ENCODE data around the gene LAMA2. TPM values are rescaled to one million over a fixed set of nuclear protein-coding genes. Genes with fewer than 3 reads are reported as not detected.

Gene LAMA2
- total RNA-seq, 1 experiment from 2014 or later = 8.2 TPM

GRCh38 chr6:129481706-129482105, 598.8 kb downstream of the LAMA2 start:
- ATAC-seq = no peak
- TF ChIP-seq ELF1 (IDR thresholded peaks at IDR 0.05; ENCODE audit: borderline replicate concordance, low read depth) = no peak
- no peak for TF ChIP-seq EZH2phosphoT487 (IDR thresholded peaks at IDR 0.05; ENCODE audit: borderline replicate concordance)
- no peak for TF ChIP-seq SP1 (IDR thresholded peaks at IDR 0.05; ENCODE audit: low read depth)
- no peak for TF ChIP-seq SIN3A (IDR thresholded peaks at IDR 0.05; ENCODE audit: low read depth)
- Histone ChIP-seq H3K36me3 (ENCODE audit: control insufficient read depth in 1 of 2, insufficient read depth in 2 of 2, low read length in 2 of 2) (no peaks in the 10 kb centered on the region), H3K27ac (ENCODE audit: low read depth, low read length) (no peak overlapping the region), H3K79me2 (ENCODE audit: insufficient read depth, low read length) (no peaks in the 10 kb centered on the region), H3K9me3 (ENCODE audit: control insufficient read depth in 1 of 2, insufficient read depth in 1 of 2, low read depth in 1 of 2, low read length in 2 of 2) (no peaks in the 10 kb centered on the region), H3K4me3 (replicated peaks in 1 of 2; ENCODE audit: low read depth in 1 of 2, low read length in 2 of 2) (no peak overlapping the region), H3K27me3 (ENCODE audit: insufficient read depth, low read length) (no peaks in the 10 kb centered on the region), H3K9me2 (ENCODE audit: insufficient read depth) (no peaks in the 10 kb centered on the region), H2AFZ (ENCODE audit: low read depth, low read length, poor library complexity, severe bottlenecking) (no peak overlapping the region), H3K4me2 (ENCODE audit: low read length) (no peak overlapping the region), H3K4me1 (ENCODE audit: control insufficient read depth in 1 of 2, insufficient read depth in 2 of 2, low read length in 2 of 2) (peaks cover 0 to 10% of the 10 kb centered on the region in 2 experiments; a peak in 3 of 4 replicates), H4K20me1 (ENCODE audit: insufficient read depth) (no peaks in the 10 kb centered on the region), H3K9ac (ENCODE audit: low read length) (no peak overlapping the region)
- ChIA-PET CTCF (no interaction called here), POLR2A (no interaction called here), RAD21 (ENCODE audit: low non-redundant PET in 1 of 2, low total read pairs in 2 of 2, uncharacterized antibody in 2 of 2, unreplicated experiment in 2 of 2) (no interaction called here)
- no TSS peak for BruUV-seq (replicated peaks)
- intact Hi-C loops (cut with micrococcal nuclease) = no loop called here
- DNase-seq (ENCODE audit: low read depth, low spot score) = no peak

GRCh38 chr6:129485746-129486145, 602.8 kb downstream of the LAMA2 start:
- ATAC-seq (no peak), DNase-seq (ENCODE audit: low read depth, low spot score) (no peak)
- Histone ChIP-seq H4K20me1 (ENCODE audit: insufficient read depth) (no peaks in the 10 kb centered on the region), H3K27me3 (ENCODE audit: insufficient read depth, low read length) (no peaks in the 10 kb centered on the region), H3K4me3 (replicated peaks in 1 of 2; ENCODE audit: low read depth in 1 of 2, low read length in 2 of 2) (no peak overlapping the region), H3K9me2 (ENCODE audit: insufficient read depth) (no peaks in the 10 kb centered on the region), H3K36me3 (ENCODE audit: control insufficient read depth in 1 of 2, insufficient read depth in 2 of 2, low read length in 2 of 2) (no peaks in the 10 kb centered on the region), H3K9me3 (ENCODE audit: control insufficient read depth in 1 of 2, insufficient read depth in 1 of 2, low read depth in 1 of 2, low read length in 2 of 2) (no peaks in the 10 kb centered on the region), H3K79me2 (ENCODE audit: insufficient read depth, low read length) (no peaks in the 10 kb centered on the region), H3K4me1 (ENCODE audit: control insufficient read depth in 1 of 2, insufficient read depth in 2 of 2, low read length in 2 of 2) (peaks cover 28 to 43% of the 10 kb centered on the region in 2 experiments), H3K4me2 (ENCODE audit: low read length) (no peak overlapping the region), H3K27ac (ENCODE audit: low read depth, low read length) (no peak overlapping the region), H3K9ac (ENCODE audit: low read length) (no peak overlapping the region), H2AFZ (ENCODE audit: low read depth, low read length, poor library complexity, severe bottlenecking) (no peak overlapping the region)
- ChIA-PET CTCF (interaction anchor here (1.6 kb wide), 1 partner anchor 16 kb away, joined by 3 read pairs; no protein-coding TSS in a partner anchor), POLR2A (interaction anchor here (2.1 kb wide), 1 partner anchor 15 kb away, joined by 5 read pairs; no protein-coding TSS in a partner anchor), RAD21 (ENCODE audit: low non-redundant PET in 1 of 2, low total read pairs in 2 of 2, uncharacterized antibody in 2 of 2, unreplicated experiment in 2 of 2) (no interaction called here)
- intact Hi-C loops (cut with micrococcal nuclease) = no loop called here
- no TSS peak for BruUV-seq (replicated peaks)
- TF ChIP-seq POLR2A (IDR thresholded peaks at IDR 0.05; ENCODE audit: borderline replicate concordance, extremely low read depth, insufficient read depth, insufficient read length) = no peak
- TF ChIP-seq REST (IDR thresholded peaks at IDR 0.05; ENCODE audit: low read depth) = no peak
- TF ChIP-seq FOSL1 (IDR thresholded peaks at IDR 0.05; ENCODE audit: low read depth) = no peak
- TF ChIP-seq CBX3 (IDR thresholded peaks at IDR 0.05; ENCODE audit: low read depth) = no peak
- no peak for TF ChIP-seq SP1 (IDR thresholded peaks at IDR 0.05; ENCODE audit: low read depth)
- no peak for TF ChIP-seq YY1 (IDR thresholded peaks at IDR 0.05; ENCODE audit: extremely low read depth, insufficient replicate concordance, low read depth, low read length)
- no peak for TF ChIP-seq EZH2 (IDR thresholded peaks at IDR 0.05)
- TF ChIP-seq ELF1 (IDR thresholded peaks at IDR 0.05; ENCODE audit: borderline replicate concordance, low read depth) = no peak
- no peak for TF ChIP-seq ZBTB33 (IDR thresholded peaks at IDR 0.05; ENCODE audit: extremely low read depth, insufficient replicate concordance, low read length)
- peak; percentile 8; the same call in 1 of the 2 replicates for TF ChIP-seq JUND (IDR thresholded peaks at IDR 0.05)
- no peak for TF ChIP-seq EGR1 (IDR thresholded peaks at IDR 0.05; ENCODE audit: low read depth)
- TF ChIP-seq SRF (IDR thresholded peaks at IDR 0.05; ENCODE audit: low read depth) = no peak
- peak; percentile 29; the same call in 1 of the 2 replicates for TF ChIP-seq MAX (IDR thresholded peaks at IDR 0.05)
- no peak for TF ChIP-seq ATF3 (IDR thresholded peaks at IDR 0.05)
- no peak for TF ChIP-seq SIN3A (IDR thresholded peaks at IDR 0.05; ENCODE audit: low read depth)
